ENCODE results near the gene MRNIP.

- TF ChIP-seq CTCF (IDR thresholded peaks at IDR 0.05 in 8 of 11, conservative IDR thresholded peaks at IDR 0.05 in 3 of 11) (no peak), POLR2A (IDR thresholded peaks at IDR 0.05) (no peak)
Measured at GRCh38 chr5:179819296-179820126, 39.1 kb downstream of the MRNIP start.
